ENCODE measurements around the gene SUCO. TPM values are rescaled to one million over a fixed set of nuclear protein-coding genes. Genes with fewer than 3 reads are reported as not detected.

SUCO gene
- total RNA-seq, 1 donor from 2014 or later, result 36.0 TPM

GRCh38 chr1:172638885-172639831 lies 106.2 kb downstream of the SUCO start:
- intact Hi-C loops (cut with micrococcal nuclease), result loop anchor here (1.0 to 5.0 kb wide), 9 partner anchors 23 to 247 kb away; no protein-coding TSS in a partner anchor

GRCh38 chr1:172640111-172640510 lies 107.2 kb downstream of the SUCO start:
- intact Hi-C loops (cut with micrococcal nuclease), result no loop called here

- intact Hi-C loops (cut with micrococcal nuclease), result no loop called here
Measured at GRCh38 chr1:172641492-172641891, 108.5 kb downstream of the SUCO start.

GRCh38 chr1:172642970-172643369 lies 110.0 kb downstream of the SUCO start:
- intact Hi-C loops (cut with micrococcal nuclease), result no loop called here

GRCh38 chr1:172646653-172647052 lies 113.7 kb downstream of the SUCO start:
- intact Hi-C loops (cut with micrococcal nuclease), result loop anchor here (1.0 kb wide), 1 partner anchor 16 kb away; no protein-coding TSS in a partner anchor

- intact Hi-C loops (cut with micrococcal nuclease), result loop anchor here (1.0 kb wide), 1 partner anchor 15 kb away; no protein-coding TSS in a partner anchor
Measured at GRCh38 chr1:172647110-172647564, 114.2 kb downstream of the SUCO start.

GRCh38 chr1:172647987-172648386 lies 115.0 kb downstream of the SUCO start:
- intact Hi-C loops (cut with micrococcal nuclease), result loop anchor here (1.0 kb wide), 1 partner anchor 14 kb away; no protein-coding TSS in a partner anchor

GRCh38 chr1:172650474-172651193 lies 117.7 kb downstream of the SUCO start:
- intact Hi-C loops (cut with micrococcal nuclease), result no loop called here

GRCh38 chr1:172653015-172653709 lies 120.2 kb downstream of the SUCO start:
- intact Hi-C loops (cut with micrococcal nuclease), result no loop called here

- intact Hi-C loops (cut with micrococcal nuclease), result no loop called here
Measured at GRCh38 chr1:172654535-172654934, 121.6 kb downstream of the SUCO start.

GRCh38 chr1:172656576-172656975 lies 123.6 kb downstream of the SUCO start:
- intact Hi-C loops (cut with micrococcal nuclease), result no loop called here

- intact Hi-C loops (cut with micrococcal nuclease), result no loop called here
Measured at GRCh38 chr1:172657586-172657985, 124.6 kb downstream of the SUCO start.

- intact Hi-C loops (cut with micrococcal nuclease), result loop anchor here (2.0 kb wide), 1 partner anchor 16 kb away; no protein-coding TSS in a partner anchor
Measured at GRCh38 chr1:172658871-172659453, 126.0 kb downstream of the SUCO start, which contains the start of gene FASLG. FASLG (plus strand) TSS chr1:172659103; CDS start chr1:172659202, 99 bp downstream.

GRCh38 chr1:172661107-172661506 lies 128.2 kb downstream of the SUCO start:
- intact Hi-C loops (cut with micrococcal nuclease), result no loop called here

Other genes starting within 250 kb of the SUCO start
- gene C1orf105, start 112.5 kb upstream of the SUCO start, total RNA-seq, result 0.36 TPM in 1 of 2 replicates, not detected in the other
- 21.4 and 22.3 TPM in 2 replicates for gene PIGC, start 89.1 kb upstream of the SUCO start, total RNA-seq
- 3.2 and 3.7 TPM in 2 replicates for gene FASLG, start 126.0 kb downstream of the SUCO start, total RNA-seq